IPS-NIHi11 (cell line): Measurements from ENCODE around the gene TPO.
"Not testable (repeated sequence)": the region's sequence is repeated elsewhere in the genome, so short reads cannot be mapped to it uniquely, and the experiment has no call there.

ENCODE experiments used
- DNase-seq: peaks from one replicate; pipeline ENCODE4 v3.0.0; 2012; ENCODE audit warnings: mixed read lengths, low spot score

Gene TPO

DNA sequence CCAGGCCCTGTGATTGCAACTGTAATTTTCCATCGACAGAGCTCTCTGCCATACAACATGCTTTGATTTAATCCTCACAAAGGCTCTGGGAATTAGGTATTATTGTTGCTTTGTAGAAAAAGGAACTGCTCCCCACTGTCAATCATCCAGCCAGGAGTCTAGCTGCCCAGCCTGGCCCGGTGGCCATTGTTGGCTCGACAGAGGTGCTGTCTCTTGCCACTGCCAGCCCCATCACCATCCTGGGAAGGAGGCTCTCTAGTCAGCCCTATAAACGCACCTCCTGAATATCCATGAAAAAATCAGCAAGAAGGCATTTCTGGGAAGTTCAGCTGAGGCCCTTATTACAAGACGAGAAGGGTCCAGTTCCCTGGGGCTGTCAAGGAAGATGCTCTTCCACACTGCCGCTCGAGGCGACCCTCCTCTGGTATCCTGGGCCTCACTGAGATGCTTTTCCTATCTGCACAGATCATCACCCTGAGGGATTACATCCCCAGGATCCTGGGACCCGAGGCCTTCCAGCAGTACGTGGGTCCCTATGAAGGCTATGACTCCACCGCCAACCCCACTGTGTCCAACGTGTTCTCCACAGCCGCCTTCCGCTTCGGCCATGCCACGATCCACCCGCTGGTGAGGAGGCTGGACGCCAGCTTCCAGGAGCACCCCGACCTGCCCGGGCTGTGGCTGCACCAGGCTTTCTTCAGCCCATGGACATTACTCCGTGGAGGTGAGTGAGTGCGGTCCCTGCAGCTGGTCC, 71.0 kb downstream of the TPO start:
- no peak for DNase-seq

DNA sequence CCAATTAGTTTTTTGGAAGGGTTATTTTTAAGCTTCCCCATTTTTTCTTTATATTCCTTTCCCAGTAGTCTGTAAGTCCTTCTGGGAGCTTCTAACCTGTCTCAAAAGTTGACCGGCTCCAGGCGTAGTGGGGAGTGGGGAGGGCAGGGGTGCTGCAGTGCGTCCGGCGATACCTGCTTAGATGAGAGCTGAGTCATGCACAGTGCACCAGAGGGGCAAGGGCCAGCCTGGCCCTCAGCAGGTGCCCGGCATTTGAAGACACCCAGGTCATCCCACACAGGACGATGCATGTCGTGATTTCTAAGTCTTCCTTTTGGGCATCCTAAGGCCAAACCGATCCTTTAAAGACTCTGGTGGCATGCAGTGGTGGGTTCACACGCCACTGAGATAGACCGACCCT, 73.4 kb downstream of the TPO start:
- DNase-seq, result no peak

DNA sequence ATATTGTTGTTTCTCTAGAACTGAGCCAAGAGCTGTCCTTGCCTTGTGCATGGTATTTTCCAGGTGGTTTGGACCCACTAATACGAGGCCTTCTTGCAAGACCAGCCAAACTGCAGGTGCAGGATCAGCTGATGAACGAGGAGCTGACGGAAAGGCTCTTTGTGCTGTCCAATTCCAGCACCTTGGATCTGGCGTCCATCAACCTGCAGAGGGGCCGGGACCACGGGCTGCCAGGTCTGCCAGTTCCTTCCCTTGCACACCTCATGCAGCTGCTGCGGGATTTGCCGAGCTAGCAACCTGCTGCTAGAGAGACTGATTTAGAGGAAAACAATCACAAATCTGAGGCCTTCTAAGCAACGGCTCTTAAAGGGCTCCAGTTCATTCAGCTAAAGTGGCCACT, 74.5 kb downstream of the TPO start:
- DNase-seq, result no peak

DNA sequence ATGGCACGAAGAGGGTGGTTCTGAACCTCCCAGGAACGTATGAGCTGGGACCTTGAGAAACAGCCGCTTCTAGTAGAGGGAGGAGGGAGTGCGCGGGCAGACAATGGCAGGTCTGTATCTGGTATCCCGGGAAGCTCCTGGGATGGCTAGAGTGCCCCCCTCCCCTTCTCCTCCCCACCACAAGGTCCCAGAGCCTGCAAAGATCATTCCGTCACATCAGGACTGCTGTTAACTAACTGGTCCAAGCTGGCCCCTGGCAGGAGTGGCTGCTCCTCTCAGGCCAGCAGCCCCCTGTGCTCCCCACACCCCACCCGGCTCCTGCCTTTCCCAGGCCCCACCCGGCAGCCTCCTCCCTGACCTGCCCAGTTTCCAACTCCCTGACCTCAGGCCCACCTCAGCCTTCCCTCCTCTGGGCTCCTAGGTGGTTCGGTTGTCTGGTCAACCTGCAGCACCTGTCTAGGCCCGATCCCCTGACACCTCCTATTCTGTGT, 75.0 kb downstream of the TPO start:
- DNase-seq, result no peak

DNA sequence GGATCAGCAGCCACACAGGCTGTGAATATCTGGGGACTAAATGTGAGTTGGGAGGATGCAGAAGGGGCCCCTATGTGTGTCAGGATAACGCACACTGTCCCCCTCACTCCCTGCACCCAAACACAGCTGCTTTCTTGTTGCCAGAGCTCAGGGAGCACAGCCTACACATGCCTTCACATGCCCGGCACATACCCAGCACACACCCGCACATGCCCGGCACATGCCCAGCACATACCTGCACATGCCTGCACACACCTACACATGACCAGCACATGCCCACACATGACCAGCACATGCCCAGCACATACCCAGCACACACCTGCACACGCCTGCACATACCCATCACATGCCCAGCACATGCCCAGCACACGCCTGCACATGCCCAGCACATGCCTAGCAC, 75.6 kb downstream of the TPO start:
- no peak for DNase-seq

DNA sequence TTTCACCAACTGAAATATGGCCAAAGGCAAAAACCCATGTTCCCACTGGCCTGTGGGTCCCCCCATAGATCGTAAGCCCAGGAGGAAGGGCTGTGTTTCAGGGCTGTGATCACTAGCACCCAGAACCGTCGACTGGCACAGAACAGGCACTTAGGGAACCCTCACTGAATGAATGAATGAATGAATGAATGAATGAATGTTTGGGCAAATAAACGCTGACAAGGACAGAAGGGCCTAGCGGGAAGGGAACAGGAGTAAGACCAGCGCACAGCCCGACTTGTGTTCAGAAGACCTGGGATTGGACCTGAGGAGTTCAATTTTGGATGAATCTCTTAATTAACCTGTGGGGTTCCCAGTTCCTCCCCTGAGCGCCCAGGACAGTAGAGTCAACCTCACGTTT, 76.2 kb downstream of the TPO start:
- DNase-seq, result no peak

DNA sequence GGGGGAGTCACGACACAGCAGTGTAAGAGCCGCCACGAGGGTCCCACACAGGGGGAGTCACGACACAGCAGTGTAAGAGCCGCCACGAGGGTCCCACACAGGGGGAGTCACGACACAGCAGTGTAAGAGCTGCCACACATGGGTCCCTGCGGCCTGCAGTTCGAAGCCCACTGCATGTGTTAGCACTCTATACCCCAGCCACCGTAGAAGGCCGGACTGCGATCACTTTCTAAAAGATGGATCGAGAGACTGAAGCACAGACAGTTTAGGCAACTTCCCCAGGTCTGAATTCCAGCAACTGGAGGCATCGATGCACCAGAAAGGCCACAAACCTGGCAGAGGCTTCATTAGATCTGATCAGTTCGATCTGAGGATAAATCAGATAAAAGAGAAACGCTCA, 77.1 kb downstream of the TPO start:
- DNase-seq, result not testable (repeated sequence)

DNA sequence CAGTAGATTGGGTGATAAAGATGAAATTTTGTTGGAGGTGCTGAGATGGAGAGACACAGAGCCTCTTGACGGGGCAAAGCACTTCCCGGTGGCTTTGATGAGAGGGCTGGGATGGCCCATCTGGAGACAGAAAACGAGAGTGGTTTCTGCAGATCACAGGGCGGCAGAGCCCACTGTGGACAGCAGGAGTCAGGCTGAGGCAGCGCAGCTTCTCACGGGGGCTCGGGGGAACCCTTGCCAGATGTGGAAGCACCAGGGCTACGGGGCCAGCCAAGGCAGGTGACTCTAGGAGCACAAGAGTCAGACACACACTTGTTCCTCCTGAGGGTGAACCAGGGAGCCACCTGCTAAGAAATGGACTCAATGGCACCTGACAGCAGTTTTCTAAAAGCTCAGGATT, 78.5 kb downstream of the TPO start:
- DNase-seq, result no peak

DNA sequence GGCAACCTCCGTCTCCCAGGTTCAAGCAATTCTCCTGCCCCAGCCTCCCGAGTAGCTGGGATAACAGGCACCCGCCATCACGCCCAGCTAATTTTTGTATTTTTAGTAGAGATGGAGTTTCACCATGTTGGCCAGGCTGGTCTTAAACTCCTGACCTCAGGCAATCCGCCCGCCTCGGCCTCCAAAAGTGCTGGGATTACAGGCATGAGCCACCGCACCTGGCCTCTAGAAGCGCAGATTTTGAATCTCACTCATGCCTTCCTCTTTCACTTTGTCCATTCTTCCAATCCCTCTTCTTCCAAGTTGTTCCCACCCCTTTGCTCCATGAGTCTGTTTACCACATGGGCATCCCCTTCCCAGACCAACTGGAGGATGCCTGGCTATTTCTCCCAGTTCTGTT, 79.0 kb downstream of the TPO start:
- DNase-seq, result not testable (repeated sequence)

DNA sequence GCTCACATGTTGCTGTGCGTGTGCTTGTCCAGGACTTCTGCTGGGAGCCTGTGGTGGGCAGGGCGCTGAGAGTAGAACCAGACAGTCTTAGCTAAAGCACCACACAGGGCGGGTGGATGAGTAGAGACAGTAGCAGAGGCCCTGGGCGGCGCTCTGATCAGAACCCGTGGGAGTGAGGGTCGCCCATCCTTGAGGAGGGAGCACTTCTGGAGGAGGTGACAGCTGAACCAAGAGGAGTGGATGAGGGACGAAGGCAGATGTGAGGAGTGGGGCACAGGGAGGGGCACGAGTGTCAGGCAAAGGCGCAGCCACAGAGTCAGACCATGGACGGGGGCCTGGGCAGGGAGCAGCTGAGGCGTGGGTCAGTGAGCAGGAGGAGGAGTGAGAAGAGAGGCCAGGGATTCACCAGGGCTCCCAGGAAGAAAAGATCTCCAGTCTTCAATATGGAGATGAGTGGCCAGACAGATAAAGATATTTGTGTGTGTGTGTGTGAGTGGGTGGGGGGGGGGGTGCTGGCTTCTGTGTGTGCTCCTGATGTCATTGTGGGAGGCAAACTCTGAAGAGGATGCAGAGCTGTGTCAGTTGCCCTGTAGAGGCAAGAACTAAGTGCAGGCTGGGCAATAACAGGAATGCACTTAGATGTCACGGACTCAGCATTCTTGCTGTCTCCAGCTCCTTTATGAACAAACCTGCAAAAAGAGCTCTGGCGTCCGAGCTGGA, 79.6 kb downstream of the TPO start:
- no peak for DNase-seq

DNA sequence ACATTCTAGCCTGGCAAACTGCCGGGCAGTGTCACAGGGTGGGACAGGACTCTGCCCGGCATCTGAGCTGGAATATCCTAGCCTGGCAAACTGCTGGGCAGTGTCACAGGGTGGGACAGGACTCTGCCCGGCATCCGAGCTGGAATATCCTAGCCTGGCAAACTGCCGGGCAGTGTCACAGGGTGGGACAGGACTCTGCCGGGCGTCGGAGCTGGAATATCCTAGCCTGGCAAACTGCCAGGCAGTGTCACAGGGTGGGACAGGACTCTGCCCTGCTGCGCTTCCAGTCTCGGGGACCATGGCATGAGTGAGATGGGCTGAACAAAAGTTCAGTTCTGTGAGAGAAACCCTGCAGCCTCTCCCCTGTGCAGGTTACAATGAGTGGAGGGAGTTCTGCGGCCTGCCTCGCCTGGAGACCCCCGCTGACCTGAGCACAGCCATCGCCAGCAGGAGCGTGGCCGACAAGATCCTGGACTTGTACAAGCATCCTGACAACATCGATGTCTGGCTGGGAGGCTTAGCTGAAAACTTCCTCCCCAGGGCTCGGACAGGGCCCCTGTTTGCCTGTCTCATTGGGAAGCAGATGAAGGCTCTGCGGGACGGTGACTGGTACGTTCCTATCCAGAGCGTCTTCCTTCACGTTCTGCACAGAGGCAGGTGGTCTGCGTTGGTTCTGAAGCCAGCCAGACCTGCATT, 80.3 kb downstream of the TPO start:
- no peak for DNase-seq

DNA sequence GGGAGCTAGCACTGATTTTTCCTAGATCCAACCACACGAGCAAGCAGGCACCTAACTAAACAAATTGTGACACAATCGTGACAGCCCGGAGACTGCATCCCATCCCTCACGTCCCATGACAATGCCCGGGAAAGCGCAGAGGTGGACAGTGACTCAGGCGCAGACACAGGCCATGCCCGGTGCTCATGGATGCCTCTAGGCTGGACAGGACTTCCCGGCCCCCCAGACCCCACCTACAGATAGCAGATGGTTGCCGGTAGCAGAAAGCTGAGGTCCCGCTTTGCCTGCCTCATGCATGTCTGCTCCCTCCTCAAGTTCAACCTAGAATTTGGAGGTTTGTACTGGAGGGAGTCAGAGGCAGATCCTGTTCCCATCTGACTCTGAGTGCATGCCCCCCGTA, 81.0 kb downstream of the TPO start:
- DNase-seq, result no peak

DNA sequence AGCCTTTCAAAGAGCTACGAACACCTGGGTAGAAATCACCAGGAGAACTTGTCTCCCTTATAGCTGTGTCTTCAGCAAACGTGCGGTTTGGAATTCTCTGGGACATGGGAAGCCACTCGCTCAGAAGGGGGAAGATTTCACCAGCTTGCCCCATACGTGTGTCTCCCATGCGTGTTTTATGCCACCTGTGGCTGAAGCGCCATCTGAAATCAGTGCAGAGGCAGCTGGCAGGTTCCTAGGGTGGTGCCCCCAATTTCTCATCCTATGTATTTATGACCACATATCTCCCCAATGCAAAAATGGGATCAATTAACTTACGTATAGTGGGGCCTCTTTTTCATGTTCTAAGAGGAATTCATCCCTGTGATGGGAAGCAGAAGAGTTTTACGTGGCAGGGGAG, 81.6 kb downstream of the TPO start:
- no peak for DNase-seq

DNA sequence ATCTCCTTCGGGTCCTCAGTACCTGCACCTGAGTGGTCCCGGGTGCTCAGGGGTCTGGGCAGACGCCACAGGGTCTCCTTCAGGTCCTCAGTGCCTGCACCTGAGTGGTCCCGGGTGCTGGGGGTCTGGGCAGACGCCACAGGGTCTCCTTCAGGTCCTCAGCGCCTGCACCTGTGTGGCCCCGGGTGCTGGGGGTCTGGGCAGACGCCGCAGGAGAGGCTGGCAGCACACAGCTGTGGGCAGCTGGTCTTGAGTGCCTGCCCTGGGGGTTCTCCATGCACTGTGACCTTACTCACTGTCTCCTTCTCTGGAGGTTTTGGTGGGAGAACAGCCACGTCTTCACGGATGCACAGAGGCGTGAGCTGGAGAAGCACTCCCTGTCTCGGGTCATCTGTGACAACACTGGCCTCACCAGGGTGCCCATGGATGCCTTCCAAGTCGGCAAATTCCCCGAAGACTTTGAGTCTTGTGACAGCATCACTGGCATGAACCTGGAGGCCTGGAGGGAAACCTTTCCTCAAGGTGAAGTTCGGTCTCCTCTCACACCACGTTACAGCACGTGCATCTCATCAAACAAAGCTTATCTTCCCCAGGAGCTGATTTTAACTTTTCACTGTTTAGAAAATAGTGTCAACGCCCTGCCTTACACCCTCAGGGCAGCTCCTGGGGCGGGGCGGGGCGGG, 82.6 kb downstream of the TPO start:
- DNase-seq, result no peak

DNA sequence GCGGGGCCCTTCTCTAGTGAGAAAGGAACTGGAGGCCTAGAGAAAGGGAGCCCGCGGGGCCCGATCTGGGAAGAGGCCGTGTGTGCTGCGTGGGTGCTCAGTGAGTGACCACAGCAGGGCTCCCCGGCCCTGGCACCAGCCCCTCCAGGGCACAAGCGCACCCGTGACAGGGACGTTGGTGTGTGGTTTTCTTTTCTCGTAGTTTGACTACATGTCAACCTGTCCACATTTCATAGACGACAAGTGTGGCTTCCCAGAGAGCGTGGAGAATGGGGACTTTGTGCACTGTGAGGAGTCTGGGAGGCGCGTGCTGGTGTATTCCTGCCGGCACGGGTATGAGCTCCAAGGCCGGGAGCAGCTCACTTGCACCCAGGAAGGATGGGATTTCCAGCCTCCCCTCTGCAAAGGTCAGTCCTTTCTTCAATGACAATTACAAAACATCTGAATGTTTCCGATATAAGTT, 83.1 kb downstream of the TPO start:
- DNase-seq, result no peak

DNA sequence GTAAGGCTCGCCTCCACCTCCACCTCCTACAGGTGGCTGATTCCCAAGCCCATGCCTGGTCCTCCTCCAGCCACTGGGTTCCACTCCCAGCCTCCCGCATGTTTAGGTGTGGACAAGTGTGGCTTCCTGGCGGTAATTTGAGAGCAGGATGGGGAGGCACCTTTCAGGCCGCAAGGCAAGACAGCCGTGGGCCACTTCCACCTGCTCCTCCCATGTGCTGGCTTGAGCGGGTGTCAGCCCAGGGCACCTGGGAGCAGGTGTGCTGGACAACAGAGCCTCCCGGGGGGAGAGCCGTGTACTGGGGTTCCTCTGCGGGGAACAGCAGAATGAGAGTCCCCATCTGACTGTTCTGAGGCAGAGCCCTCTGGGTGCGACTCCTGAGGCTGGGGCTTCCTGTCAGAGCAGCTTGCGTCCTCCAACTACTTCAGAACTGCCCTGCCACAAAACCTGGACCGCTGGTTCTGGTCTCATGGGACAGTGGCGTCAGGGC, 83.9 kb downstream of the TPO start:
- DNase-seq, result no peak

DNA sequence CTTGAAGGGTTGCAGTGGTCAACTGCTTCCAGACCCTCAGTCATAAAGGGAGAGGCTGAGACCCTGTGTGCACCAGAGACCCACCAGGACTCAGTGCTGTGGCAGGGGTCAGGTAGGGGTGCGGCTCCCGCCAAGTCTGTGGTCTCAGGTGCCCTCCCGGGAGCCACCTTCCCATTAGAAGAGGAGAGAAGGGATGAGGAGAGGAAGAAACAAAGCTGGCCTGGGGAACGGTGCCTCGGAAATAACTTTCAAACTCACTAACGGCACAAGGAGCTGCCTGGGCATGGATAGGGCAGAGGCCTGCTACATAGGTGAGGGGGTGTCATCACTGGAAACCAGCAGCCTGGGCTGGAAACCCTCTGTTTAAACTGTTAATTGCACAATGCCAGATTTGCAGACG, 84.9 kb downstream of the TPO start:
- no peak for DNase-seq

DNA sequence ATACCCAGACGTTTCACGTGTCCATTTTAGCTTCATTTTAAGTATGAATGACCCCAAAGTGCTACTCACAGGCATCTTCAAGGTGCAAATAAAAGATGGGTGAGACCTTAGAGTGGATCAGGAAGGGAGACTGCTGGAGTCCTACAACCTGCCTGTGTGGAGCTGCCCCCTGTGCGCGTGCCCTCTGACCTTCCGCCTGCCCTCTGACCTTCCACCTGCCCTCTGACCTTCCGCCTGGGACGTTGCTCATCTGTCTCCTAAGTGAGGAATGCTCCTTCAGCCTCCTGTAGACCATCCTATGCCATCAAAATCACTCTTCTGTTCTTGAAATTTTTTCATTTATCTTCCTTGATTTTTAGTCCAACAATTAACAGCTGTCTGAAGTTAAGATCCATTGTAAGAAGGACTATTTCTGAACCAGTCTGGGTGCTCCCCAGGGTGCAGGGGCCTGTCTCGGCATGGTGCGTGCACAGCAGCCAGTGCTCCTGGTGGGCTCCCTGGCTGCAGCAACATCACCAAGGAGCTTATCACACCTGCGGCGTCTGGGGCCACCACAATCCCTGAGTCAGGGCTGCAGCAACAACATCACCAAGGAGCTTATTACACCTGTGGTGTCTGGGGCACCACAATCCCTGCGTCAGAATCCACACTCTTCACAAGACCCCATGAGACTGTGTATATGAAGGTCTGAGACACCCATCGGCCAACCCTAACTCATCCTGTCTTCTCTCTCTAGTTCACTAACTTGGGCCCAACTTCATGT, 86.0 kb downstream of the TPO start:
- no peak for DNase-seq

DNA sequence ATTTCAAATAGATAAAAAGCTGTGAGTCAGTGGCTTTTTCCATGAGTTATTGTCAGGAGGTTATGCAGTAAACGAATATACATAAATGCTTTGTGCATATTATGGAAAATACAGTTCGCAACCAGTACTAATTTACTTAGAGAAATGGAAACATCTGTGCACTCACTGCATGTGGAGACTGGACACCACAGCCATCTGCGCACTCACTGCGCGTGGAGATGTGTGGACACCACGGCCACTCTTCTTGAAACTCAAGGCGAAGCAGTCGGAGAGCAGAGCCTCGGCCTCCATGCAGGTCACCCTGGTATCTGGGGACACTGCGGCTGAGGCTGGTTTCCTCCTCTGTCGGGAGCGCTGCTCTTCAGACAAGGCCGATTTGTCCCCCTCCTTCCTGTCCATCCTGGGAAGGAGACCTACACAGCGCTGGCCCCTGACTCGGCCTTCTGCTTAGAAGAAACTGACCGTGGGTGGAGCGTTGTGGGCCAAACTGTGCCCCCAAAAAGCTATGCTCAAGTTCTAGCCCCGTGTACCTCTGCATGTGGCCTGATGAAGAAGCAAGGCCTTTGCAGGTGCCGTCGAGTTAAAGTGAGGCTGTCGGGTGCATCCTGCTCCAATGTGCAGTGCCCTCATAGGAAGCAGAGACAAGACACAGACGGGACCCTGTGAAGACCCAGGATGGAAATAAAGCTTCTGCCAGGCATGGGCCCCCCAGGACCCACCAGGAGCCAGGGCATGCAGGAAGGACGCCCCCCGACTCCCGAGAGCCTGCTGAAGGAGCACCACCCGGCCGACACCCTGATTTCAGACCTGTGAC, 88.0 kb downstream of the TPO start:
- no peak for DNase-seq

DNA sequence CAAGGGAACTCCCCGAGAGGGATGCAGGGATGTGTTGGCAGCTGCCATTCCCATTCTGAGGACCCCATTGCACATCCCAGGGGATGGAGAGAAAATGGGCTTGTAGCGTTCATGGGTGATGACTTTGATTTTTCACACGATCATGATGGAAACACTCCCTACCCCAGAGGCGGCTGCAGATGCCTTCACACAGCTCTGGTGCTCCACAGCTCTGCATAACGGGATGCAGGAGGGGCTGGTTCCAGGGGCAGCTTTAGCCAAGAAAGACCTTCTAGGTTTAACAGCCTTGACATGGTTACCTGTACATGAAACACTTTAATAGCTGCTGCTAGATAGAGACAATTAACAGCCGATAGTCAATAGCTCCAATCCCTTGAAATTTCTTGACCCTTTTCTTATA, 88.7 kb downstream of the TPO start:
- DNase-seq, result no peak

DNA sequence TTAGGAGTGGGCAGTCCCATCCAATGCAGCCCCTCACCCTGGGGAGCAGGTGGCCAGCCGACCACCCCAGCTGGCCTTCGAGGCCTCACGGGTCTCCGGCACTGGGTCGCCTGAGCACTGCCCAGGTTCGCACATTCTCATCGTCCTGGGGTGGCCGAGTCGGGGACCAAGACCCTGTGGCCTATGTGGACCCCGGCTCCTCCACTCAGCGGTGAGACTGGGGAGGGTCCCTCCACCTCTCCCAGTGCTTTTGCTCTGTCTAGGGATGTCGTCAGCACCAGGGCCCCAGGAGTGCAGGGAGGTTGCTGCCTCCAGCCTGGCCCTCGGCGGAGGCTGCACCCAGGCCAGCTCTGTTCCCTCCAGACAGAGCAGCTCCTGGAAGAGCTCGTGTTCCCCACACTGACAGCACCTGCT, 89.6 kb downstream of the TPO start:
- no peak for DNase-seq
